Measurements from ENCODE around the gene BST2. TPM values are rescaled to one million over a fixed set of nuclear protein-coding genes. Genes with fewer than 3 reads are reported as not detected.
A peak's percentile ranks its signal among the peaks of the same experiment; 100 is the strongest.

The BST2 gene
- total RNA-seq, 1 donor from 2014 or later, result 301 TPM

DNA sequence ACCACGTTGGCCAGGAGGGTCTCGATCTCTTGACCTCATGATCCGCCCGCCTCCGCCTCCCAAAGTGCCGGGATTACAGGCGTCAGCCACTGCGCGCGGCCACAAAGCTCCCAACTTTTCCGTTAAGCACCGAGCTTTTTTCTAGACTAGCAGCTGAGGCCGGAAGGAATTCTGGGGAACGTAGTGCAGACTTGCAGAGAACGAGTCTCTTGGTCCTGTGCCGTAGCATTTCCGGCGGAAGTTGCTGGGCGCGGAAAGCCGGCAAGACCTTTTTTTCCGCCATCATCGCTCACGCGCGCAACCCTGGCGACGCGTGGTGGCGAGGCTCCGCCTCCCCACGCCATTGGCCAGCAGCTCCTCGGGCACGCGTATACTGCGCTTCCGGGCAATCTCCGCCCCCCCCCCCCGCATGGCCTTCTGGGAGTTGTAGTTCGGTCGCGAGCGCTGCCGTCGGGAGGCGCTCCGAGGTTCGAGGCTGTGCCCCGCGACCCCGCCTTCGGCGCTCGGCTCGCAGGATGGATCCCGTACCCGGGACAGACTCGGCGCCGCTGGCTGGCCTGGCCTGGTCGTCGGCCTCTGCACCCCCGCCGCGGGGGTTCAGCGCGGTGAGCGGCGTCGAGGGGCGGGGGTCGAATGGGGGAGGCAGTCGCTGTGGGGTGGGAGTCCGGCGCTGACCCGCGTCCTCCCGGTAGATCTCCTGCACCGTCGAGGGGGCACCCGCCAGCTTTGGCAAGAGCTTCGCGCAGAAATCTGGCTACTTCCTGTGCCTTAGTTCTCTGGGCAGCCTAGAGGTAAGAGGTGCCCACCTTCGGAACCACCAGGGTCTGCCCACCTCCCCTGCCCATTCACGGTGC is 14.4 kb upstream of the BST2 start, which contains the start of gene MVB12A:
Gene MVB12A, plus strand, starts transcription at position 427 of the 854 bp plus-strand sequence. Its CDS starts 89 bp downstream, at position 516.
- Mint-ChIP-seq H3K27me3 (ENCODE audit: low read depth, unreplicated experiment) (no peaks in the 10 kb centered on the region), H3K27ac (ENCODE audit: unreplicated experiment) (peak within 1 kb of the TSS; percentile 95), H3K36me3 (ENCODE audit: low read depth, unreplicated experiment) (peaks cover 12% of the 10 kb centered on the region), H3K9me3 (ENCODE audit: unreplicated experiment) (no peaks in the 10 kb centered on the region), H3K4me1 (ENCODE audit: low read depth, unreplicated experiment) (peaks cover 1% of the 10 kb centered on the region), H3K4me3 (ENCODE audit: unreplicated experiment) (peak within 1 kb of the TSS; percentile 89)
- Histone ChIP-seq H3K79me2 (ENCODE audit: insufficient read depth, low read length) (peaks cover 6% of the 10 kb centered on the region), H3K9ac (ENCODE audit: low read length) (peak within 1 kb of the TSS; percentile 76), H3K9me3 (ENCODE audit: insufficient read depth, low read depth, low read length) (no peaks in the 10 kb centered on the region), H3K4me2 (ENCODE audit: low read length) (peak within 1 kb of the TSS; percentile 91), H3K27me3 (ENCODE audit: insufficient read depth, low read length) (peaks cover 10% of the 10 kb centered on the region), H2AFZ (ENCODE audit: low read depth, low read length) (peak within 1 kb of the TSS; percentile 97), H3K4me1 (ENCODE audit: insufficient read depth, low read length) (peaks cover 4% of the 10 kb centered on the region), H3K36me3 (ENCODE audit: insufficient read depth, low read length) (no peaks in the 10 kb centered on the region), H4K20me1 (ENCODE audit: insufficient read depth, low read length) (no peaks in the 10 kb centered on the region), H3K27ac (ENCODE audit: low read depth, low read length) (peak within 1 kb of the TSS; percentile 40), H3K4me3 (ENCODE audit: insufficient read depth, low read depth, low read length) (peak within 1 kb of the TSS; percentile 75)
- DNase-seq (ENCODE audit: low read depth) (peak; percentile 98), FAIRE-seq (peak; percentile 65)
- TF ChIP-seq, protein P1, sequence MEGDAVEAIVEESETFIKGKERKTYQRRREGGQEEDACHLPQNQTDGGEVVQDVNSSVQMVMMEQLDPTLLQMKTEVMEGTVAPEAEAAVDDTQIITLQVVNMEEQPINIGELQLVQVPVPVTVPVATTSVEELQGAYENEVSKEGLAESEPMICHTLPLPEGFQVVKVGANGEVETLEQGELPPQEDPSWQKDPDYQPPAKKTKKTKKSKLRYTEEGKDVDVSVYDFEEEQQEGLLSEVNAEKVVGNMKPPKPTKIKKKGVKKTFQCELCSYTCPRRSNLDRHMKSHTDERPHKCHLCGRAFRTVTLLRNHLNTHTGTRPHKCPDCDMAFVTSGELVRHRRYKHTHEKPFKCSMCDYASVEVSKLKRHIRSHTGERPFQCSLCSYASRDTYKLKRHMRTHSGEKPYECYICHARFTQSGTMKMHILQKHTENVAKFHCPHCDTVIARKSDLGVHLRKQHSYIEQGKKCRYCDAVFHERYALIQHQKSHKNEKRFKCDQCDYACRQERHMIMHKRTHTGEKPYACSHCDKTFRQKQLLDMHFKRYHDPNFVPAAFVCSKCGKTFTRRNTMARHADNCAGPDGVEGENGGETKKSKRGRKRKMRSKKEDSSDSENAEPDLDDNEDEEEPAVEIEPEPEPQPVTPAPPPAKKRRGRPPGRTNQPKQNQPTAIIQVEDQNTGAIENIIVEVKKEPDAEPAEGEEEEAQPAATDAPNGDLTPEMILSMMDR (IDR thresholded peaks at IDR 0.05; ENCODE audit: insufficient read depth, low read depth, low read length), result no peak
- TF ChIP-seq EZH2 (IDR thresholded peaks at IDR 0.05; ENCODE audit: insufficient read depth, low read length), result no peak

DNA sequence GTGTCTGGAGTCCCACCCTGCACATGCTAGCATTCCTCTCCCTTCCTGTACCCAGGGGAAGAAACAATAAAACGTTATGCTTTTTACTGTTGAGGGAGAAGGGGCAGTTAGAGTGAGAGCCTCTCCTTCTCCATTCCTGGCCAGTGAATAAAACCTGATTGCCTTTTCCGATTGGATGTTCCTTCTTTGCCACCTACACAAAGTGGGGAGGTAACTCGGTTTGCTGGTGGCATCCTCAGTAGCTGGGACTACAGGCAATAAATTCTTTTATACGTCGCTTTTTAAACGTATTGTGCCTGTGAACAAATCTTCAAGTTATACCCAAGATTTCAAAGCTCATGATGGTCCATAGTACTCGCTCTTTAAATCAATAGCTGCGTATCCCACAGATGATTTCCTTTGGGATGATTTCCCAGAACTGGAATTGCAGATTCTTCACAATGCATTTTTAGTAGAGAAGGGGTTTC is 13.8 kb upstream of the BST2 start:
- Histone ChIP-seq H3K4me1 (ENCODE audit: insufficient read depth, low read length) (peaks cover 4% of the 10 kb centered on the region), H3K4me2 (ENCODE audit: low read length) (peak overlapping the region; percentile 91), H3K79me2 (ENCODE audit: insufficient read depth, low read length) (peaks cover 6% of the 10 kb centered on the region), H4K20me1 (ENCODE audit: insufficient read depth, low read length) (no peaks in the 10 kb centered on the region), H3K9me3 (ENCODE audit: insufficient read depth, low read depth, low read length) (no peaks in the 10 kb centered on the region), H3K36me3 (ENCODE audit: insufficient read depth, low read length) (no peaks in the 10 kb centered on the region), H3K27ac (ENCODE audit: low read depth, low read length) (peak overlapping the region; percentile 40), H2AFZ (ENCODE audit: low read depth, low read length) (peak overlapping the region; percentile 83), H3K9ac (ENCODE audit: low read length) (peak overlapping the region; percentile 72), H3K27me3 (ENCODE audit: insufficient read depth, low read length) (peaks cover 14% of the 10 kb centered on the region), H3K4me3 (ENCODE audit: insufficient read depth, low read depth, low read length) (peak overlapping the region; percentile 60)
- peaks cover 1% of the 10 kb centered on the region for H3K4me1 Mint-ChIP-seq (ENCODE audit: low read depth, unreplicated experiment)
- no peaks in the 10 kb centered on the region for H3K9me3 Mint-ChIP-seq (ENCODE audit: unreplicated experiment)
- no peaks in the 10 kb centered on the region for H3K27me3 Mint-ChIP-seq (ENCODE audit: low read depth, unreplicated experiment)
- H3K27ac Mint-ChIP-seq (ENCODE audit: unreplicated experiment), result peak overlapping the region; percentile 95
- no peak for FAIRE-seq
- peaks cover 13% of the 10 kb centered on the region for H3K36me3 Mint-ChIP-seq (ENCODE audit: low read depth, unreplicated experiment)
- no peak for DNase-seq (ENCODE audit: low read depth)
- peak overlapping the region; percentile 89 for H3K4me3 Mint-ChIP-seq (ENCODE audit: unreplicated experiment)
- TF ChIP-seq, protein P1 (IDR thresholded peaks at IDR 0.05; ENCODE audit: insufficient read depth, low read depth, low read length), result no peak
- TF ChIP-seq EZH2 (IDR thresholded peaks at IDR 0.05; ENCODE audit: insufficient read depth, low read length), result no peak
